H1 (cell line): ENCODE data around the gene SMPX.

Experiments
- CTCF ChIP-seq, 3 experiments: IDR thresholded peaks; 1 replicate in 2 of 3; 2 replicates in 1 of 3; pipeline versions ENCODE4 v1.5.1 to v1.6.1; 2011; ENCODE audit warnings: low read length in 3 of 3, mild to moderate bottlenecking in 3 of 3, inconsistent platforms in 2 of 3, low read depth in 1 of 3, moderate library complexity in 1 of 3; ENCODE audit not compliant: insufficient read depth in 1 of 3; ENCODE audit errors: control extremely low read depth in 1 of 3
- EZH2 ChIP-seq: fragments of 200-600 bp; sonication (generic); IDR thresholded peaks from 2 replicates; pipeline ENCODE4 v1.7.1; 2012; ENCODE audit warnings: low read depth, mild to moderate bottlenecking, moderate library complexity, low read length, inconsistent platforms; ENCODE audit not compliant: severe bottlenecking
- FOSL1 ChIP-seq: IDR thresholded peaks from 2 replicates; pipeline ENCODE4 v1.6.1; 2011; ENCODE audit warnings: mild to moderate bottlenecking, low read depth, low read length, moderate library complexity; ENCODE audit not compliant: insufficient read depth
- POLR2A ChIP-seq, 2 experiments: IDR thresholded peaks; 1 replicate in 1 of 2; 2 replicates in 1 of 2; pipeline ENCODE4 v1.6.1; 2011; ENCODE audit warnings: low read depth in 2 of 2, low read length in 2 of 2, mild to moderate bottlenecking in 2 of 2; ENCODE audit errors: control extremely low read depth in 1 of 2
- POLR2AphosphoS5 ChIP-seq: IDR thresholded peaks from 2 replicates; pipeline ENCODE4 v1.6.1; 2011; ENCODE audit warnings: low read depth, low read length
- RAD21 ChIP-seq, 2 experiments: IDR thresholded peaks in 1 of 2; conservative IDR thresholded peaks in 1 of 2; 2 replicates each; pipeline ENCODE4 v1.6.1; 2011; ENCODE audit warnings: low read depth in 2 of 2, low read length in 2 of 2, improper control_type of control experiment in 1 of 2, inconsistent platforms in 1 of 2, mild to moderate bottlenecking in 1 of 2, moderate library complexity in 1 of 2
- RNF2 ChIP-seq: fragments of 200-900, 300-1000 bp; sonication (generic); IDR thresholded peaks from 2 replicates; pipeline ENCODE4 v1.7.1; 2016; ENCODE audit warnings: borderline replicate concordance, low read depth, mild to moderate bottlenecking, antibody characterized with exemption, low read length; ENCODE audit not compliant: poor library complexity, severe bottlenecking; ENCODE audit errors: missing control alignments

GRCh38 chrX:21744060-21744459 is 13.9 kb downstream of the SMPX start:
- TF ChIP-seq CTCF (IDR thresholded peaks at IDR 0.05; ENCODE audit: control extremely low read depth in 1 of 3, insufficient read depth in 1 of 3, low read depth in 1 of 3, low read length in 3 of 3) (no peak), POLR2A (IDR thresholded peaks at IDR 0.05; ENCODE audit: control extremely low read depth in 1 of 2, low read depth in 2 of 2, low read length in 2 of 2) (no peak), EZH2 (no peak), FOSL1 (no peak), RNF2 (no peak), RAD21 (IDR thresholded peaks at IDR 0.05 in 1 of 2, conservative IDR thresholded peaks at IDR 0.05 in 1 of 2; ENCODE audit: low read depth in 2 of 2, low read length in 2 of 2) (no peak), POLR2AphosphoS5 (no peak)
